K562 (cell line): ENCODE results near the gene ATP13A2. TPM values are rescaled to one million over a fixed set of nuclear protein-coding genes. Genes with fewer than 3 reads are reported as not detected.

Experiments
- ATAC-seq: fragments of 200-7000 bp; cut with Tn5 transposase; 3 replicates; pipeline ENCODE4 v1.9.1; 2020; ENCODE audit warnings: moderate library complexity
- BruUV-seq: library from RNA; stranded (reverse); fragments of 400-500 nt; replicated peaks from 2 replicates; lab custom pipeline; 2021; lab: Mats Ljungman, UMichigan
- CTCF ChIA-PET: fragments of 300-600 bp; formaldehyde crosslinking; extraction: SDS; loops from one replicate; lab custom pipeline; 2021; ENCODE audit warnings: low intra/inter-chr PET ratio; lab: Yijun Ruan, JAX
- POLR2A ChIA-PET: fragments of 300-600, 350-650 bp; sonication (Branson Sonifier 250); formaldehyde crosslinking; extraction: SDS; loops from one replicate; lab custom pipeline; 2021; ENCODE audit warnings: antibody characterized with exemption, inconsistent platforms; lab: Yijun Ruan, JAX
- DNase-seq, 4 experiments: peaks; one replicate each; pipeline versions ENCODE4 v3.0.0 to v3.0.0-alpha.2; 2011 to 2018; ENCODE audit warnings: low spot score in 3 of 4, mixed read lengths in 3 of 4; ENCODE audit errors: extremely low read depth in 1 of 4
- FAIRE-seq: peaks from 2 replicates; lab custom pipeline; 2011; peaks lifted over from hg19 to GRCh38; lab: Jason Lieb, UNC
- H2AFZ ChIP-seq: 2 replicates; pipeline ENCODE4 v1.6.0; 2011; ENCODE audit warnings: low read depth, low read length, control low read depth, inconsistent platforms
- H3K27ac ChIP-seq: fragments of 200-600 bp; 3 replicates; pipeline ENCODE4 v1.8.0; 2011; ENCODE audit warnings: low read depth, mild to moderate bottlenecking, control low read depth, inconsistent platforms, low read length, moderate library complexity, mixed read lengths; ENCODE audit errors: extremely low read depth
- H3K27me3 ChIP-seq, 2 experiments: fragments of 300-600 bp in 1 of 2; 2 replicates in 1 of 2; 3 replicates in 1 of 2; pipeline versions ENCODE4 v1.6.0 to v1.8.0; 2011; ENCODE audit warnings: inconsistent platforms in 2 of 2, low read length in 2 of 2, mild to moderate bottlenecking in 1 of 2, mixed read lengths in 1 of 2, moderate library complexity in 1 of 2; ENCODE audit not compliant: control insufficient read depth in 2 of 2, insufficient read depth in 2 of 2
- H3K36me3 ChIP-seq: fragments of 300-600 bp; 3 replicates; pipeline ENCODE4 v1.8.0; 2011; ENCODE audit warnings: mild to moderate bottlenecking, low read length, inconsistent platforms; ENCODE audit not compliant: control insufficient read depth, insufficient read depth
- H3K4me1 ChIP-seq, 2 experiments: fragments of 200-600 bp in 1 of 2; replicated peaks in 1 of 2; 2 replicates in 1 of 2; 3 replicates in 1 of 2; pipeline versions ENCODE4 v1.5.1 to v1.8.0; 2011; ENCODE audit warnings: inconsistent platforms in 2 of 2, low read length in 2 of 2, mild to moderate bottlenecking in 1 of 2, mixed read lengths in 1 of 2, moderate library complexity in 1 of 2; ENCODE audit not compliant: control insufficient read depth in 2 of 2, insufficient read depth in 2 of 2
- H3K4me2 ChIP-seq: 2 replicates; pipeline ENCODE4 v1.6.1; 2011; ENCODE audit warnings: low read length, control low read depth, inconsistent platforms, mixed read lengths; ENCODE audit not compliant: insufficient read depth
- H3K4me3 ChIP-seq: fragments of 200-600 bp; sonication (generic), shearing (Covaris generic); 2 replicates; pipeline ENCODE4 v1.5.1; 2016; ENCODE audit warnings: control low read depth, inconsistent platforms
- H3K79me2 ChIP-seq: fragments of 200-600 bp; 3 replicates; pipeline ENCODE4 v1.8.0; 2011; ENCODE audit warnings: low read length, inconsistent platforms; ENCODE audit not compliant: control insufficient read depth, insufficient read depth
- H3K9ac ChIP-seq, 2 experiments: 2 replicates each; pipeline versions ENCODE4 v1.6.0 to v1.6.1; 2011; ENCODE audit warnings: low read depth in 2 of 2, low read length in 2 of 2, control low read depth in 1 of 2, inconsistent platforms in 1 of 2, mild to moderate bottlenecking in 1 of 2, mixed read lengths in 1 of 2; ENCODE audit not compliant: insufficient read depth in 1 of 2
- H3K9me1 ChIP-seq: one replicate; pipeline ENCODE4 v1.6.0; 2011; ENCODE audit warnings: inconsistent platforms, mild to moderate bottlenecking, low read length, moderate library complexity; ENCODE audit not compliant: control insufficient read depth, insufficient read depth
- H3K9me3 ChIP-seq: replicated peaks from 2 replicates; pipeline ENCODE4 v1.5.1; 2011; ENCODE audit warnings: low read depth, low read length, inconsistent platforms; ENCODE audit not compliant: control insufficient read depth, insufficient read depth
- H4K20me1 ChIP-seq: replicated peaks from 2 replicates; pipeline ENCODE4 v1.6.1; 2011; ENCODE audit warnings: low read length, inconsistent platforms, mixed read lengths; ENCODE audit not compliant: control insufficient read depth, insufficient read depth
- POU5F1 ChIP-seq: fragments of 150-350 bp; IDR thresholded peaks from 2 replicates; pipeline ENCODE4 v1.6.1; 2014; ENCODE audit warnings: borderline replicate concordance, low read length, low read depth, mild to moderate bottlenecking; ENCODE audit not compliant: partially characterized antibody
- RAD51 ChIP-seq: fragments of 450-650 bp; IDR thresholded peaks from 2 replicates; pipeline ENCODE4 v1.7.1; 2016; ENCODE audit warnings: low read depth, mild to moderate bottlenecking, borderline replicate concordance
- WGBS: fragments of 100-300 bp; shearing (Covaris generic); methylation state at CpG from one replicate; pipeline ENCODE4 v1.1.6; 2016; ENCODE audit warnings: low coverage, mixed read lengths; ENCODE audit not compliant: insufficient coverage; ENCODE audit errors: missing lambda C conversion rate; 5-methylcytosine and 5-hydroxymethylcytosine counted together
- in situ Hi-C: fragments of 300-500 bp; cut with MboI; formaldehyde crosslinking; loops from 4 replicates; pipeline ENCODE4 v1.15.0; 2018; ENCODE audit warnings: inconsistent platforms, mixed read lengths
- intact Hi-C: fragments of 100-400 bp; cut with micrococcal nuclease; formaldehyde crosslinking; loops from 2 replicates; pipeline ENCODE4 v1.14.2; 2022
- polyA plus RNA-seq, 8 experiments: library from polyadenylated mRNA; depleted of rRNA in 4 of 8; stranded (reverse) in 5 of 8; unstranded in 3 of 8; fragments of >200 nt; fragmentation: Nextera tagmentation in 2 of 8; fragmentation: Illumina TruSeq in 1 of 8; extraction: Ambion mirVana in 2 of 8; extraction: Trizol in 1 of 8; gene quantifications; 2 replicates each; pipeline versions ENCODE4 v1.2.1 to v1.2.3, GENCODE V29; 2011 to 2014; ENCODE audit warnings: inconsistent platforms in 1 of 8, missing spikeins in 1 of 8
- total RNA-seq, 7 experiments: library from RNA; depleted of rRNA in 6 of 7; stranded (reverse); fragments of >200 nt in 6 of 7; fragmentation: Illumina TruSeq in 2 of 7; extraction: Trizol in 2 of 7; gene quantifications; 2 replicates each; pipeline versions ENCODE4 v1.2.1 to v1.2.3, GENCODE V29; 2011 to 2021; ENCODE audit warnings: low replicate concordance in 1 of 7
- TF ChIP-seq, protein P1 (sequence below): fragments of 450-650 bp; formaldehyde crosslinking; IDR thresholded peaks from 2 replicates; pipeline ENCODE4 v1.4.0; 2020; ENCODE audit warnings: mild to moderate bottlenecking, mixed read lengths
- TF ChIP-seq, protein P2 (sequence below): fragments of 250-450 bp; sonication (Bioruptor Pico); IDR thresholded peaks from 2 replicates; pipeline ENCODE4 v1.8.0; 2021; ENCODE audit warnings: moderate library complexity, mild to moderate bottlenecking, inconsistent platforms

ATP13A2 gene
- total and polyA plus RNA-seq, 9 of the 15 experiments (the other 6 are each of a cell fraction or from before 2014, with no cell fraction given): 0.36 to 56.3 (median 16.3) TPM

DNA sequence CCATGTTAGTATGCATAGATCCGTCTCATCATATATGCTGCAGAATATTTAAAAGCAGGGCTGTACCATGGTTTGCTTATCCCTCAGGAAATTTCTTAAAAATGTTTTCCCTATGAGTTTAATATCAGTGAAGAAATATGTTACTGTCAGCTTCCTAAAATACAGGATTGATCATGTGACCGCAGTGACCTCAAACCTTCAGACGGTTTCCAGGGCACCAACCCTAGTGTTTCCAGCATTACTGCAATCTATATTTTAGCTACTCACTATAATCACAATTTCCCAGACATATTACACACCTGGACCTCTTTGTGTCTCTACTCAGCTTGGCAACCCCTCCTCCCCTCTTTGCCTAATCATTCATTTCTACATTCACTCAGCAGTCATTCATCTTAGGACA, 49.8 kb upstream of the ATP13A2 start:
- Histone ChIP-seq H4K20me1 (no peaks in the 10 kb centered on the region), H3K4me3 (no peak overlapping the region), H3K27me3 (peaks cover 18 to 31% of the 10 kb centered on the region in 2 experiments), H3K36me3 (no peaks in the 10 kb centered on the region), H2AFZ (no peak overlapping the region), H3K9ac (no peak overlapping the region), H3K4me2 (no peak overlapping the region), H3K9me1 (no peaks in the 10 kb centered on the region), H3K79me2 (no peaks in the 10 kb centered on the region), H3K4me1 (peaks cover 0 to 2% of the 10 kb centered on the region in 2 experiments; a peak in 2 of 5 replicates), H3K27ac (no peak overlapping the region), H3K9me3 (no peaks in the 10 kb centered on the region; the same call in 1 of the 2 replicates)
- ATAC-seq: no peak
- WGBS: 29% methylated on average over 3 of the region's 3 CpGs
- ChIA-PET POLR2A (interaction anchor here (0.7 to 0.8 kb wide), 2 partner anchors 14 to 68 kb away, joined by 3 read pairs; no protein-coding TSS in a partner anchor), CTCF (interaction anchor here (0.6 to 3.0 kb wide), 2 partner anchors 132 to 213 kb away, joined by 3 to 8 read pairs; no protein-coding TSS in a partner anchor)
- no peak for DNase-seq
- TF ChIP-seq POU5F1: no peak
- TF ChIP-seq, protein P1, sequence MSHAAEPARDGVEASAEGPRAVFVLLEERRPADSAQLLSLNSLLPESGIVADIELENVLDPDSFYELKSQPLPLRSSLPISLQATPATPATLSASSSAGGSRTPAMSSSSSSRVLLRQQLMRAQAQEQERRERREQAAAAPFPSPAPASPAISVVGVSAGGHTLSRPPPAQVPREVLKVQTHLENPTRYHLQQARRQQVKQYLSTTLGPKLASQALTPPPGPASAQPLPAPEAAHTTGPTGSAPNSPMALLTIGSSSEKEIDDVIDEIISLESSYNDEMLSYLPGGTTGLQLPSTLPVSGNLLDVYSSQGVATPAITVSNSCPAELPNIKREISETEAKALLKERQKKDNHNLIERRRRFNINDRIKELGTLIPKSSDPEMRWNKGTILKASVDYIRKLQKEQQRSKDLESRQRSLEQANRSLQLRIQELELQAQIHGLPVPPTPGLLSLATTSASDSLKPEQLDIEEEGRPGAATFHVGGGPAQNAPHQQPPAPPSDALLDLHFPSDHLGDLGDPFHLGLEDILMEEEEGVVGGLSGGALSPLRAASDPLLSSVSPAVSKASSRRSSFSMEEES (CRISPR knock-in tag): peak; percentile 77
- TF ChIP-seq, protein P2, sequence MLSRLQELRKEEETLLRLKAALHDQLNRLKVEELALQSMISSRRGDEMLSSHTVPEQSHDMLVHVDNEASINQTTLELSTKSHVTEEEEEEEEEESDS (CRISPR knock-in tag): no peak
- peak; percentile 53 for TF ChIP-seq RAD51
- no TSS peak for BruUV-seq
- in situ Hi-C loops (no loop called here), intact Hi-C loops (no loop called here)
- no peak for FAIRE-seq
